Testis (tissue), 2 donors: ENCODE data around the gene PTPRN2.

ENCODE experiments used
- POLR2A ChIP-seq: fragments of 450-650 bp; IDR thresholded peaks from one replicate; pipeline ENCODE4 v1.6.1; 2017; ENCODE audit warnings: antibody characterized with exemption, mild to moderate bottlenecking, moderate library complexity
- TF ChIP-seq, protein P1 (sequence below), 3 experiments: fragments of 450-650 bp in 2 of 3; fragments of 200-600 bp in 1 of 3; sonication (generic) in 1 of 3; IDR thresholded peaks; one replicate each; pipeline ENCODE4 v1.5.1; 2016 to 2019; ENCODE audit warnings: antibody characterized with exemption in 3 of 3, mild to moderate bottlenecking in 2 of 3, moderate library complexity in 1 of 3

DNA sequence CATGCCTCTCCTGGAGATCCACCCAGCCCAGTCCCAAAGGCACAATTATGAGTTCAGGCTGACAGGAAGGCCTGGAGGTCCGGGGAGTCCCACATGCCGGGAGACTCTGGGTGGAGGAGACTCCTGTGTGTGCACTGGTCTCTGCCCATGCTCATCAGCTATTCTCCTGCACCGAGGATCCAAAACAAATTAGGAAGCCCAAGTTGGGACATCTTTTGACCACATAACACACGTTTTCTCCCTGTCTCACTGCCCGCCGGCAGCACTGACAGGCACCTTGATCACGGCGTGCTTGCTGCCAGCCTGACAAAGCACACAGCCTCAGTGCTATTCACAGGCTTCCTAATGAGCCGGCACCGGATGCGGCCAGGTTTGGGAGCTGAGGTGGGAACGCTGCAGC, 412.7 kb downstream of the PTPRN2 start:
- TF ChIP-seq, protein P1, sequence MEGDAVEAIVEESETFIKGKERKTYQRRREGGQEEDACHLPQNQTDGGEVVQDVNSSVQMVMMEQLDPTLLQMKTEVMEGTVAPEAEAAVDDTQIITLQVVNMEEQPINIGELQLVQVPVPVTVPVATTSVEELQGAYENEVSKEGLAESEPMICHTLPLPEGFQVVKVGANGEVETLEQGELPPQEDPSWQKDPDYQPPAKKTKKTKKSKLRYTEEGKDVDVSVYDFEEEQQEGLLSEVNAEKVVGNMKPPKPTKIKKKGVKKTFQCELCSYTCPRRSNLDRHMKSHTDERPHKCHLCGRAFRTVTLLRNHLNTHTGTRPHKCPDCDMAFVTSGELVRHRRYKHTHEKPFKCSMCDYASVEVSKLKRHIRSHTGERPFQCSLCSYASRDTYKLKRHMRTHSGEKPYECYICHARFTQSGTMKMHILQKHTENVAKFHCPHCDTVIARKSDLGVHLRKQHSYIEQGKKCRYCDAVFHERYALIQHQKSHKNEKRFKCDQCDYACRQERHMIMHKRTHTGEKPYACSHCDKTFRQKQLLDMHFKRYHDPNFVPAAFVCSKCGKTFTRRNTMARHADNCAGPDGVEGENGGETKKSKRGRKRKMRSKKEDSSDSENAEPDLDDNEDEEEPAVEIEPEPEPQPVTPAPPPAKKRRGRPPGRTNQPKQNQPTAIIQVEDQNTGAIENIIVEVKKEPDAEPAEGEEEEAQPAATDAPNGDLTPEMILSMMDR (IDR thresholded peaks at IDR 0.05) = no peak
- TF ChIP-seq POLR2A = no peak
